C1 segment of cervical spinal cord (tissue), 14 donors: ENCODE measurements around the gene BAG5.

ENCODE experiments used
- DNase-seq, 14 donors: peaks; one replicate each; lab custom pipeline; 2025; lab: John Stamatoyannopoulos, UW

BAG5 gene

GRCh38 chr14:103510724-103511693 lies 51.4 kb downstream of the BAG5 start:
- no peak for DNase-seq

- no peak for DNase-seq
These were observed 52.4 kb downstream of the BAG5 start for GRCh38 chr14:103509864-103510723.

- DNase-seq = no peak
These were observed 53.7 kb downstream of the BAG5 start for GRCh38 chr14:103508521-103509329.

GRCh38 chr14:103507751-103508150 lies 54.7 kb downstream of the BAG5 start:
- no peak for DNase-seq
